PC-3 (cell line): Measurements from ENCODE around the gene LOXL4. TPM values are rescaled to one million over a fixed set of nuclear protein-coding genes. Genes with fewer than 3 reads are reported as not detected.

Experiments used
- ATAC-seq: fragments of 200-7000 bp; cut with Tn5 transposase; 2 replicates; pipeline ENCODE4 v1.9.1; 2020; ENCODE audit warnings: mild to moderate bottlenecking, moderate library complexity
- BruUV-seq: library from RNA; stranded (reverse); fragments of 400-500 nt; replicated peaks from 2 replicates; lab custom pipeline; 2021; lab: Mats Ljungman, UMichigan
- CTCF ChIA-PET: fragments of 300-600 bp; sonication (Branson Sonifier 250); formaldehyde crosslinking; loops from one replicate; lab custom pipeline; 2022; ENCODE audit warnings: antibody characterized with exemption; lab: Charles Lee
- POLR2A ChIA-PET: fragments of 300-600 bp; sonication (Branson Sonifier 250); formaldehyde crosslinking; loops from one replicate; lab custom pipeline; 2022; ENCODE audit warnings: antibody characterized with exemption; ENCODE audit not compliant: unreplicated experiment; lab: Charles Lee
- DNase-seq: peaks from one replicate; pipeline ENCODE4 v3.0.0-alpha.2; 2015
- H2AFZ ChIP-seq: fragments of 300-600 bp; sonication (generic); 2 replicates; pipeline ENCODE4 v1.6.0; 2016; ENCODE audit warnings: antibody characterized with exemption, low read length
- H3F3A ChIP-seq: fragments of 300-600 bp; sonication (generic); one replicate; pipeline ENCODE4 v1.6.0; 2017; ENCODE audit warnings: antibody characterized with exemption, low read length, control low read depth, mild to moderate bottlenecking; ENCODE audit not compliant: unreplicated experiment
- H3K27ac ChIP-seq: fragments of 300-600 bp; sonication (generic); 2 replicates; pipeline ENCODE4 v1.5.1; 2016; ENCODE audit warnings: mild to moderate bottlenecking, low read length
- H3K27me3 ChIP-seq: fragments of 300-600 bp; sonication (generic); 2 replicates; pipeline ENCODE4 v1.6.1; 2016; ENCODE audit warnings: low read length, mixed read lengths
- H3K36me3 ChIP-seq: fragments of 300-600 bp; sonication (generic); 2 replicates; pipeline ENCODE4 v1.6.1; 2016; ENCODE audit warnings: low read depth, mixed run types, low read length, mixed read lengths
- H3K4me1 ChIP-seq: fragments of 300-600 bp; sonication (generic); 2 replicates; pipeline ENCODE4 v1.5.1; 2016; ENCODE audit warnings: low read length; ENCODE audit not compliant: insufficient read depth
- H3K4me2 ChIP-seq: fragments of 300-600 bp; sonication (generic); 2 replicates; pipeline ENCODE4 v1.6.0; 2016; ENCODE audit warnings: low read length
- H3K4me3 ChIP-seq: fragments of 300-600 bp; sonication (generic); 2 replicates; pipeline ENCODE4 v1.5.1; 2016; ENCODE audit warnings: mild to moderate bottlenecking, low read length, mixed read lengths
- H3K79me2 ChIP-seq: fragments of 300-600 bp; sonication (generic); 2 replicates; pipeline ENCODE4 v1.6.1; 2017; ENCODE audit warnings: low read length, mixed read lengths
- H3K9ac ChIP-seq: fragments of 300-600 bp; sonication (generic); 2 replicates; pipeline ENCODE4 v1.6.0; 2016; ENCODE audit warnings: mild to moderate bottlenecking, low read length
- H3K9me2 ChIP-seq: fragments of 300-600 bp; sonication (generic); replicated peaks from 2 replicates; pipeline ENCODE4 v1.6.1; 2016; ENCODE audit warnings: mixed run types, low read length, mixed read lengths
- H3K9me3 ChIP-seq: fragments of 300-600 bp; sonication (generic); 2 replicates; pipeline ENCODE4 v1.6.1; 2016; ENCODE audit warnings: low read length, mixed read lengths
- H4K20me1 ChIP-seq: fragments of 300-600 bp; sonication (generic); 2 replicates; pipeline ENCODE4 v1.6.1; 2016; ENCODE audit warnings: low read length, mixed read lengths
- EZH2 ChIP-seq: fragments of 300-600 bp; sonication (generic); IDR thresholded peaks from one replicate; pipeline ENCODE4 v1.6.1; 2017; ENCODE audit warnings: antibody characterized with exemption, mild to moderate bottlenecking, low read length; ENCODE audit not compliant: unreplicated experiment
- EZH2phosphoT487 ChIP-seq: fragments of 300-600 bp; sonication (generic); IDR thresholded peaks from 2 replicates; pipeline ENCODE4 v1.6.1; 2018; ENCODE audit warnings: mild to moderate bottlenecking, antibody characterized with exemption, low read length, borderline replicate concordance
- intact Hi-C: fragments of 100-400 bp; cut with micrococcal nuclease; formaldehyde crosslinking; loops from 2 replicates; pipeline ENCODE4 v1.9.0; 2023
- total RNA-seq: library from RNA; depleted of rRNA; stranded (reverse); fragments of >200 nt; gene quantifications from 2 replicates; pipeline ENCODE4 v1.2.3, GENCODE V29; 2014
- TF ChIP-seq, protein P1 (sequence below): fragments of 300-600 bp; sonication (generic); conservative IDR thresholded peaks from 2 replicates; pipeline ENCODE4 v1.5.1; 2017; ENCODE audit warnings: antibody characterized with exemption, low read depth, mild to moderate bottlenecking, low read length

Gene LOXL4
- total RNA-seq, 1 experiment from 2014 or later = 8.2 TPM

DNA sequence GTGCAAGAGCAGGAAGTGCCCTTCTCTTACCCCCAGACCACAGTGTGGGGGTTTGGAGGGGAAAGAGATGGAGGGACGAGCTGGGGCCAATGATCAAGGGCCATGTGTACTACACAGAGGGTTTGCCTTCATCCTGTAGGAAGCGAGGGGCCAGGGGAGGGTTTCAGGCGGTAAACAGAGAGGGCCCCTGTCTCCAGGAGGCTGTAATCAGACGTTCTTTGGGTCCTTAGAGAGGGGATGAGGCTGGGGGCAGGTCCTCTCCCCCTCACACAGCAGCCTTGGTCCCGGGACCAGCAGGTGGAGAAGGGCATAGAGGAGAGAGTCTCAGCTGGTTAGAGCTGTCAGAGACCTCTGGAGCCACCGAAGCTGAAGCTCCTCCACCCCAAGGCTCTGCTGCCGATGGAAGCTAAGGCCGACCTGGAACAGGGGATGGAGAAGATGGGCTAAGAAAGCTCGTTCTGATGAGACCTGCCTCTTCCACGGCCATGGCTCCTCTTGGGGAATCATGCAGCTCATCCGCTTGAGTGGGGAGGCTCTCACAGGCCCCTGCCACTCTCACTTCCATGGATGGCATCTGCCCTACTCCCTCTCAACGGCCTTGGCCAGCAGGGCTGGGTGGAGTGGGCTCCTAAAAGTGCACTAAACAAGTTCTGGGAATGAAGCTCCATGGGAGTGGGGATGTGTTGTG lies 3.5 kb downstream of the LOXL4 start:
- Histone ChIP-seq H3F3A (no peaks in the 10 kb centered on the region), H3K27ac (no peak overlapping the region), H4K20me1 (no peaks in the 10 kb centered on the region), H3K4me1 (peaks cover 31% of the 10 kb centered on the region), H3K79me2 (no peaks in the 10 kb centered on the region), H3K36me3 (no peaks in the 10 kb centered on the region), H3K27me3 (no peaks in the 10 kb centered on the region), H3K9me3 (no peaks in the 10 kb centered on the region), H3K4me2 (no peak overlapping the region), H2AFZ (no peak overlapping the region), H3K9ac (no peak overlapping the region), H3K4me3 (no peak overlapping the region), H3K9me2 (no peaks in the 10 kb centered on the region)
- ATAC-seq (no peak), DNase-seq (no peak)
- BruUV-seq = no TSS peak
- TF ChIP-seq EZH2 = no peak
- TF ChIP-seq, protein P1, sequence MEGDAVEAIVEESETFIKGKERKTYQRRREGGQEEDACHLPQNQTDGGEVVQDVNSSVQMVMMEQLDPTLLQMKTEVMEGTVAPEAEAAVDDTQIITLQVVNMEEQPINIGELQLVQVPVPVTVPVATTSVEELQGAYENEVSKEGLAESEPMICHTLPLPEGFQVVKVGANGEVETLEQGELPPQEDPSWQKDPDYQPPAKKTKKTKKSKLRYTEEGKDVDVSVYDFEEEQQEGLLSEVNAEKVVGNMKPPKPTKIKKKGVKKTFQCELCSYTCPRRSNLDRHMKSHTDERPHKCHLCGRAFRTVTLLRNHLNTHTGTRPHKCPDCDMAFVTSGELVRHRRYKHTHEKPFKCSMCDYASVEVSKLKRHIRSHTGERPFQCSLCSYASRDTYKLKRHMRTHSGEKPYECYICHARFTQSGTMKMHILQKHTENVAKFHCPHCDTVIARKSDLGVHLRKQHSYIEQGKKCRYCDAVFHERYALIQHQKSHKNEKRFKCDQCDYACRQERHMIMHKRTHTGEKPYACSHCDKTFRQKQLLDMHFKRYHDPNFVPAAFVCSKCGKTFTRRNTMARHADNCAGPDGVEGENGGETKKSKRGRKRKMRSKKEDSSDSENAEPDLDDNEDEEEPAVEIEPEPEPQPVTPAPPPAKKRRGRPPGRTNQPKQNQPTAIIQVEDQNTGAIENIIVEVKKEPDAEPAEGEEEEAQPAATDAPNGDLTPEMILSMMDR = no peak
- intact Hi-C loops = loop anchor here (5.0 to 10.0 kb wide), 3 partner anchors 140 to 400 kb away; no protein-coding TSS in a partner anchor
- ChIA-PET CTCF (no interaction called here), POLR2A (no interaction called here)

DNA sequence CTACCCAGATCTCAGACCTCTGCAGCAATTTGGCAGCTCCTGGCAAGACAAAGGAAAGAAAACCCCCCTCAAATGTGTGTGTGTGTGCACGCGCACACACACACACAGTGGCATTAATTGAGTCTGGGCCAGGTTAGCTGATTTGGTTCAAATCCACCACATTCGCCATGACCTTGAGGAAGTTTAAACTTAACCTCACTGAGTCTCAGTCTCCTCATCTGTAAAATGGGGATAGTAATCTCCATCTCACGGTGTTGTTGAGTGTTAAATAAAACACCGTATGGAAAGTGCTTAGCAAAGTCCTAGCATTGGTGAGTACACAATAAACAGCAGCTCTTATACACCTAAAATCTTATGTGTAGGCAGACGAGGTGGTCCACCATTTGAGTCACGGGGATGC lies 4.9 kb downstream of the LOXL4 start:
- Histone ChIP-seq H3K27ac (no peak overlapping the region), H4K20me1 (no peaks in the 10 kb centered on the region), H3F3A (no peaks in the 10 kb centered on the region), H3K4me2 (no peak overlapping the region), H3K9ac (no peak overlapping the region), H3K27me3 (no peaks in the 10 kb centered on the region), H3K9me3 (no peaks in the 10 kb centered on the region), H3K79me2 (no peaks in the 10 kb centered on the region), H3K4me3 (no peak overlapping the region), H3K4me1 (peaks cover 28% of the 10 kb centered on the region), H3K36me3 (no peaks in the 10 kb centered on the region), H3K9me2 (no peaks in the 10 kb centered on the region), H2AFZ (no peak overlapping the region)
- intact Hi-C loops = loop anchor here (5.0 to 10.0 kb wide), 3 partner anchors 142 to 402 kb away; no protein-coding TSS in a partner anchor
- POLR2A ChIA-PET = interaction anchor here (0.8 kb wide), 1 partner anchor 64 kb away, joined by 3 read pairs; no protein-coding TSS in a partner anchor
- CTCF ChIA-PET = interaction anchor here (0.6 to 0.7 kb wide), 3 partner anchors 46 to 220 kb away, joined by 3 read pairs; no protein-coding TSS in a partner anchor
- BruUV-seq = no TSS peak
- TF ChIP-seq EZH2 (no peak), EZH2phosphoT487 (no peak)
- TF ChIP-seq, protein P1 = no peak
- ATAC-seq (no peak), DNase-seq (no peak)

DNA sequence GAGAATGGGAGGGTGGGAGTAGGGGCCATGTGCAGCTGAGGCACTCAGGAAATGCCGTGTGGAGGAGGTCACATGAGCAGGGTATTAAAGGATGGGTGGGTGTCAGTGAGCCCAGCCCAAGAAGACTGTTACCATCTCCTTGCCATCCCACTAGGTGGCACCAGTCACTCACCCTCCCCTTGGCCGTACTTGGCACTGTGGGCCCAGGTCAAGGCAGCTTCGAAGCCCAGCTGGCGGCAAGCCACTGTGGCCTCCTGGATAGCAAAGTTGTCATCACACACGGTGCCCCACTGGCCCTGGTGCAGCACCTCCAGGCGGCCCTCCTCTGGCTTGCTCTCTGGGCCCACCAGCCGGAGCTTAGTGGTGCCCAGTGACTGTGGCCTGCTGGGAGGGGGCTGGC lies 5.4 kb downstream of the LOXL4 start:
- ChIA-PET CTCF (interaction anchor here (0.6 to 0.7 kb wide), 4 partner anchors 46 to 1340 kb away, joined by 3 to 5 read pairs (median 3); no protein-coding TSS in a partner anchor), POLR2A (interaction anchor here (0.8 kb wide), 1 partner anchor 65 kb away, joined by 3 read pairs; no protein-coding TSS in a partner anchor)
- Histone ChIP-seq H3K4me1 (peaks cover 25% of the 10 kb centered on the region), H3K27me3 (no peaks in the 10 kb centered on the region), H4K20me1 (no peaks in the 10 kb centered on the region), H3K27ac (no peak overlapping the region), H3F3A (no peaks in the 10 kb centered on the region), H3K4me2 (no peak overlapping the region), H2AFZ (no peak overlapping the region), H3K9ac (no peak overlapping the region), H3K9me3 (no peaks in the 10 kb centered on the region), H3K79me2 (no peaks in the 10 kb centered on the region), H3K36me3 (no peaks in the 10 kb centered on the region), H3K9me2 (no peaks in the 10 kb centered on the region), H3K4me3 (no peak overlapping the region)
- BruUV-seq = no TSS peak
- peak; percentile 45 for ATAC-seq
- intact Hi-C loops = loop anchor here (1.0 to 10.0 kb wide), 4 partner anchors 47 to 402 kb away; no protein-coding TSS in a partner anchor
- TF ChIP-seq EZH2 (no peak), EZH2phosphoT487 (no peak)
- TF ChIP-seq, protein P1 = peak; percentile 68
- DNase-seq = peak; percentile 70
